Stimulated activated CD4-positive, alpha-beta T cell treated with anti-CD3 and anti-CD28 coated beads, Interleukin-1b, Interleukin-23, amount 100 ng/mL, for 24 hours (primary cell): Measurements from ENCODE around the gene NBAS.

Source experiments
- DNase-seq, 4 experiments: peaks; one replicate each; pipeline ENCODE4 v3.0.0-alpha.2; 2020; ENCODE audit warnings: low read depth in 4 of 4, low spot score in 1 of 4

NBAS gene

GRCh38 chr2:15369129-15369528 is 192.0 kb downstream of the NBAS start:
- DNase-seq: no peak

- DNase-seq: no peak
These were observed 193.4 kb downstream of the NBAS start for GRCh38 chr2:15367715-15368114.

DNA sequence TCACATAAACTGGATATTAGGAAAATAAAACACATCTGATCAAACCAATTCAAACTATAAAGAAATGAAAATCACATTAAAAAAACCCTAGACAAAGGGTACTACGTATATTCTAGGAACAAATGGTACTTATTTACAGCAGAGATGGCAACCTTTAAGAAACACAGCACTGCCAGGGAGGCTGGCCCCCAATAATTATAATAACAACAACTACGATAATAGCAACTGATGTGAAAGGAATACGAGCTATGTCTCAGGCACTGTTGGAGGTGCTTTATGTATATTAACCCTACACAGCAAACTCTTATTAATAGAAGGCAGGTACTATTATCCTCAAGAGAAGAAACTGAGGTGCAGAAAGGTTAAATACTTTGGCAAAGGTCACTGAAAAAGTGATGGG is 193.9 kb downstream of the NBAS start:
- DNase-seq: no peak

DNA sequence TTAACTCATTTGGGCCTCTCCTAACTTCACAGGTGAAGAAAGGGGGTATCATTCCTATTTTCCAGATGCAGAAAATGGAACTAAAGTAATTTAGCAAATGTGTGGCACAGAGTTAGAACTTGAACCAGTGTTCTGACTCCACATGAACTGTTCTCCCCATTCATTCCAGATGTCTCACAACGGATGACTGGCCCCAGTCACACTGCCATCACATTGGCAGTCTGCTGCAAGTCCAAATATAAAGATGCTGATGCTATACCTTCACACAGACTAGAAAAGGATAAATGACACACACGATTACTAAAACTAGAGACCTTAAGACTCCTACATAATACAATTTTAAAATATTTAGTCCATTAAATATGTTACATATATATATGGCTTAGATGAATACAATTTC is 195.7 kb downstream of the NBAS start:
- no peak for DNase-seq

DNA sequence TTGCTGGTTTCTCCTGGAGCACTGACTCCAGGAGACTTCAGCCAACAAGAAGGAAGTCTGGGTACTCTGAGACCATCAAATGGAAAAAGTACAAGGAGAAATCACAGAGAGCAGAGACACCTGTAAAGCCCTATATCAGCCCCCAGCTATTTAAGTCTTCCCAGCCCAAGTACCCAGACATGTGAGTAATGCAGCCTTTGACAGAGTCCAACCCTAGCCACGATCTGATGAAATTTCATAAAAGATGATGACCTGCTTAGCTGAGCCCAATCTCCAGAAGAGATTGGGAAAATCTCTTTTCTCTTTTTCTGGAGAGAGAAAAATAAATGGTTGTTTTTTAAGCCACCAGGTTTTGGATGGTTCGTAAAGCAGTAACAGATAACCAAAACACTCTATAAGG is 196.6 kb downstream of the NBAS start:
- DNase-seq: no peak

DNA sequence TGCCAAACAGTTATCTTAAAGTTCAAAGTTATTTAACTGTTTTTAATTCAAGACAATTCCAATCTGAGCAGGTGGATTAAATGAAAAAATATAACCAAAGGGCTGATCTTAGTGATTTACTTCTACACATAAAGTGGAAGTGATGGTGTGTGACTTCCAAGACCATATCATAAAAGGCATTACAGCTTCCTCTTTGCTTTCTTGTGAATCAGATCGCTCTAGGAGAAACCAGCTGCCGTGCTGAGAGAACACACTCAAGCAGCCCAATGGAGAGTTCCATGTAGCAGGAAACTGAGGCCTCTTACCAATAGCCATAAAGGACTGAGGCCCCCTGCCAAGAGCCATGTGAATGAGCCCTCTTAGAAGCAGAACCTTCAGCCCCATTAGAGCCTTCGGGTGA is 197.4 kb downstream of the NBAS start:
- no peak for DNase-seq

GRCh38 chr2:15363142-15363541 is 198.0 kb downstream of the NBAS start:
- DNase-seq: no peak

- no peak for DNase-seq
These were observed 201.2 kb downstream of the NBAS start for GRCh38 chr2:15359716-15360531.

DNA sequence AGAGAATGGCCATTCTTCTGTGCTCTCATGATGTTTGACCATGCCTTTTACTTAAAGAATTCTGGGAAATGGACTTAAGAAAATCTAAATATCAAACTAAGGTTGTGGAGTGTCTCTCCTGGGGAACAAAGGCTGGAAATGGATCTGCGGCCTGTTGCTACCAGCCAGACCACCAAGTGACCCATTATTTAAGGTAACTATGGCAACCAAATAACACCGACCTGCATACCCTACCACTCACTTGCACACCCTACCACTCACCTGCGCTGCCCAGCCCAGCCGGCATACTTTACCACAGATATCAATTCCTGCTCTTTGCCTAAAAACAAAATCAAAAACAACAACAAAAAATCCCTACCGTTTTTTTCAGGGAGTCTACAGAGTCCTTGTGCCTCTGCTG is 203.2 kb downstream of the NBAS start:
- DNase-seq: no peak

DNA sequence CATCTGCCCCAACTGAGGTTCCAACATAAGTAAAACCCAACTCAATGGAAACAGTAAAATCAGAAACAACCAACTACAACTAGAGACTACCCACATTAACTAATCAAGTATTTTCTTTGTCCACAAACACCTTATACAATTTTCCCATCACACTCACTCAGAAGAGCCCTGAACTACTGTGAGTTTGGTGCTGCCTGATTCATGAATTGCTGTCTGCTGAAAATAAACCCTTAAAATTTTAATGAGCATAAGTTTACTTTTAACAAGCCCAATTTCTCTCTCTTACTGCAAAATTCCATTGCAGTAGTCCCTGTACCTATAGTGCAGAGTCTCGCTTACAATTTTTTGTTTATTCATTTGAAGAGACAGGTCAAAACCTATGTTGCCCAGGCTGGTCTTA is 203.9 kb downstream of the NBAS start:
- no peak for DNase-seq

GRCh38 chr2:15355386-15355785 is 205.7 kb downstream of the NBAS start:
- no peak for DNase-seq

- no peak for DNase-seq
These were observed 206.4 kb downstream of the NBAS start for GRCh38 chr2:15354596-15355366.

GRCh38 chr2:15352363-15352762 is 208.8 kb downstream of the NBAS start:
- no peak for DNase-seq

DNA sequence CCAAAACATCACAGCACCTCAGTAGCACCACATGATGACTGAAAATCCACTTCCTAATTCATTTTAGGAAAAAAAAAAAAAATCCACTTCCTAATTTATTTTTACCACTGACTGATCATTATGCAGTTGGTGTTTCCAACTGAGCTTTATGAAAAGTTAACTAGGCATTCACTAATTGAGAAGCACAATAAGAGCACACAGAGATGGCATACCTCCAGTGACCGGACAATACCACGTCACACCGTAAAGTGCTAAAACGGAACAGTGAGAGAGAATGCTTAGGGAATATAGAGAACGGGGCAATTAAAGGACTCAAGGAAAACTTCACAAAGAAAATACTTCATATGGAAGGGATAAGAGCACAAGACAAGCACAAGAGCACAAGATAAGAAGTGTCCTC is 212.5 kb downstream of the NBAS start:
- no peak for DNase-seq

GRCh38 chr2:15348045-15348444 is 213.1 kb downstream of the NBAS start:
- no peak for DNase-seq

GRCh38 chr2:15346624-15347023 is 214.5 kb downstream of the NBAS start:
- no peak for DNase-seq

- no peak for DNase-seq
These were observed 223.0 kb downstream of the NBAS start for GRCh38 chr2:15337996-15338666.

- DNase-seq: no peak
These were observed 226.3 kb downstream of the NBAS start for GRCh38 chr2:15334644-15335326.

DNA sequence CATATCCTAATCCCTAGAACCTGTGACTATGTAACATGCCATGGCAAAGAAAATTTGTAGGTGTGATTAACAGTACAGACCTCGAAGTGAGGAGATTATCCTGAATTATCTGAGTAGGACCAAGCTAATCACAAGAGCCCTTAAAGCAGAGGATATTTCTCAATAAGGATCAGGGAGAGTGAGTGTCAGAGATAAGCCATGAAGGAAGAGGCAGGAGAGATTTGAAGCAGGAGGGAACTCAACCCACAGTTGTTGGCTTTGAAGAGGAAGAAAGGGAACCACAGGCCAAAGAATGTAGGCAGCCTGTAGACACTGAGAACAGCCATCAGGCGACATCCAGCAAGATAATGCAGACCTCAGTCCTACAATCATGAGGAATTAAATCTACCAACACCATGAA is 229.3 kb downstream of the NBAS start:
- no peak for DNase-seq

GRCh38 chr2:15325296-15325695 is 235.8 kb downstream of the NBAS start:
- no peak for DNase-seq

- no peak for DNase-seq
These were observed 237.9 kb downstream of the NBAS start for GRCh38 chr2:15323227-15323626.
